Smooth muscle cell (in vitro differentiated cells): Measurements from ENCODE around the gene TRIM73. TPM values are rescaled to one million over a fixed set of nuclear protein-coding genes. Genes with fewer than 3 reads are reported as not detected.
"Not testable (repeated sequence)": the region's sequence is repeated elsewhere in the genome, so short reads cannot be mapped to it uniquely, and the experiment has no call there.

ENCODE experiments used
- DNase-seq: peaks from one replicate; lab custom pipeline; 2025; ENCODE audit not compliant: unreplicated experiment; lab: John Stamatoyannopoulos, UW
- H2AFZ ChIP-seq: fragments of 200-600 bp; sonication (generic); 2 replicates; pipeline ENCODE4 v1.6.0; 2016; ENCODE audit warnings: antibody characterized with exemption, low read depth, mild to moderate bottlenecking
- H3F3A ChIP-seq: fragments of 200-600 bp; sonication (generic); 2 replicates; pipeline ENCODE4 v1.6.0; 2017; ENCODE audit warnings: antibody characterized with exemption, low read depth
- H3K27ac ChIP-seq: fragments of 200-600 bp; sonication (generic); 2 replicates; pipeline ENCODE4 v1.5.1; 2016; ENCODE audit warnings: low read depth, mild to moderate bottlenecking
- H3K27me3 ChIP-seq: fragments of 200-600 bp; sonication (generic); 2 replicates; pipeline ENCODE4 v1.6.1; 2016; ENCODE audit warnings: low read depth, mild to moderate bottlenecking
- H3K36me3 ChIP-seq: fragments of 200-600 bp; sonication (generic); 2 replicates; pipeline ENCODE4 v1.5.1; 2016; ENCODE audit warnings: low read depth
- H3K4me1 ChIP-seq: fragments of 200-600 bp; sonication (generic); 2 replicates; pipeline ENCODE4 v1.5.1; 2016; ENCODE audit warnings: low read depth
- H3K4me2 ChIP-seq: fragments of 200-600 bp; sonication (generic); 2 replicates; pipeline ENCODE4 v1.6.0; 2016; ENCODE audit warnings: mild to moderate bottlenecking
- H3K4me3 ChIP-seq: fragments of 200-600 bp; sonication (generic); 2 replicates; pipeline ENCODE4 v1.5.1; 2016; ENCODE audit warnings: mild to moderate bottlenecking
- H3K79me2 ChIP-seq: fragments of 200-600 bp; sonication (generic); 2 replicates; pipeline ENCODE4 v1.6.0; 2016; ENCODE audit warnings: low read depth, mild to moderate bottlenecking
- H3K9ac ChIP-seq: fragments of 200-600 bp; sonication (generic); 2 replicates; pipeline ENCODE4 v1.6.0; 2016; ENCODE audit warnings: low read depth
- H3K9me3 ChIP-seq: fragments of 200-600 bp; sonication (generic); replicated peaks from 2 replicates; pipeline ENCODE4 v1.5.1; 2016; ENCODE audit warnings: low read depth
- H4K20me1 ChIP-seq: fragments of 200-600 bp; sonication (generic); 2 replicates; pipeline ENCODE4 v1.6.0; 2016; ENCODE audit warnings: low read depth
- WGBS: methylation state at CpG from one replicate; pipeline ENCODE4 v1.1.7; 2016; ENCODE audit warnings: low lambda C conversion rate; 5-methylcytosine and 5-hydroxymethylcytosine counted together
- polyA plus RNA-seq: library from polyadenylated mRNA; unstranded; fragments of >200 nt; fragmentation: Nextera tagmentation; extraction: Ambion mirVana; gene quantifications from 2 replicates; pipeline ENCODE4 v1.2.1, GENCODE V29; 2016
- total RNA-seq: library from RNA; depleted of rRNA; stranded (reverse); fragments of >200 nt; gene quantifications from 2 replicates; pipeline ENCODE4 v1.2.3, GENCODE V29; 2014

The TRIM73 gene
- total and polyA plus RNA-seq, 2 experiments from 2014 or later, result 1.6 to 22.4 TPM

GRCh38 chr7:75410823-75411173 lies 15.4 kb downstream of the TRIM73 start:
- DNase-seq, H3K4me1 ChIP-seq, H3K4me3 ChIP-seq, H3F3A ChIP-seq, H3K79me2 ChIP-seq, H4K20me1 ChIP-seq, H3K36me3 ChIP-seq, H3K9me3 ChIP-seq, H3K4me2 ChIP-seq, H3K27ac ChIP-seq, H3K9ac ChIP-seq, H3K27me3 ChIP-seq, H2AFZ ChIP-seq: not testable (repeated sequence)
- WGBS, result no CpG with 5 or more reads among the region's 13 CpGs

- not testable (repeated sequence) for DNase-seq, H2AFZ ChIP-seq, H3K4me1 ChIP-seq, H3K36me3 ChIP-seq, H4K20me1 ChIP-seq, H3K9ac ChIP-seq, H3K4me2 ChIP-seq, H3K27ac ChIP-seq, H3K79me2 ChIP-seq, H3F3A ChIP-seq, H3K27me3 ChIP-seq, H3K9me3 ChIP-seq, H3K4me3 ChIP-seq
- WGBS, result 98% methylated on average over 4 of the region's 6 CpGs
These were observed 18.8 kb downstream of the TRIM73 start for GRCh38 chr7:75414204-75414603.

- 90% methylated on average over 11 of the region's 13 CpGs for WGBS
- H3K4me1 ChIP-seq, H3K4me3 ChIP-seq, DNase-seq, H3K4me2 ChIP-seq, H3K36me3 ChIP-seq, H3K27me3 ChIP-seq, H3K27ac ChIP-seq, H3K9ac ChIP-seq, H3K9me3 ChIP-seq, H2AFZ ChIP-seq, H3F3A ChIP-seq, H4K20me1 ChIP-seq, H3K79me2 ChIP-seq: not testable (repeated sequence)
These were observed 19.4 kb downstream of the TRIM73 start for GRCh38 chr7:75414708-75415427.

GRCh38 chr7:75415428-75415817 lies 20.0 kb downstream of the TRIM73 start:
- DNase-seq, H4K20me1 ChIP-seq, H3F3A ChIP-seq, H3K4me3 ChIP-seq, H3K27ac ChIP-seq, H3K9ac ChIP-seq, H3K4me2 ChIP-seq, H3K36me3 ChIP-seq, H2AFZ ChIP-seq, H3K79me2 ChIP-seq, H3K4me1 ChIP-seq, H3K9me3 ChIP-seq, H3K27me3 ChIP-seq: not testable (repeated sequence)
- 98% methylated on average over 11 of the region's 11 CpGs for WGBS

GRCh38 chr7:75415829-75416373 lies 20.5 kb downstream of the TRIM73 start:
- H3K4me1 ChIP-seq, H3F3A ChIP-seq, H2AFZ ChIP-seq, H3K4me2 ChIP-seq, H3K27ac ChIP-seq, H3K9me3 ChIP-seq, H3K27me3 ChIP-seq, DNase-seq, H3K4me3 ChIP-seq, H3K9ac ChIP-seq, H3K36me3 ChIP-seq, H3K79me2 ChIP-seq: not testable (repeated sequence)
- WGBS, result 98% methylated on average over 18 of the region's 27 CpGs
- H4K20me1 ChIP-seq, result peaks cover 11% of the 10 kb centered on the region

GRCh38 chr7:75416787-75417186 lies 21.4 kb downstream of the TRIM73 start:
- H2AFZ ChIP-seq, H3K27ac ChIP-seq, H3K9me3 ChIP-seq, H3K27me3 ChIP-seq, H3K9ac ChIP-seq, H3K79me2 ChIP-seq, H3K4me1 ChIP-seq, H3F3A ChIP-seq, H3K4me2 ChIP-seq, DNase-seq, H3K36me3 ChIP-seq, H3K4me3 ChIP-seq: not testable (repeated sequence)
- WGBS, result 94% methylated on average over 8 of the region's 9 CpGs
- peaks cover 16% of the 10 kb centered on the region for H4K20me1 ChIP-seq

GRCh38 chr7:75418292-75418858 lies 22.9 kb downstream of the TRIM73 start:
- H4K20me1 ChIP-seq, result peaks cover 16% of the 10 kb centered on the region
- H3K9ac ChIP-seq, H3K4me1 ChIP-seq, H2AFZ ChIP-seq, H3K4me3 ChIP-seq, H3F3A ChIP-seq, DNase-seq, H3K27me3 ChIP-seq, H3K4me2 ChIP-seq, H3K79me2 ChIP-seq, H3K9me3 ChIP-seq, H3K36me3 ChIP-seq, H3K27ac ChIP-seq: not testable (repeated sequence)
- WGBS, result 96% methylated on average over 16 of the region's 20 CpGs

- H3K27ac ChIP-seq, H3K4me2 ChIP-seq, H3K4me3 ChIP-seq, H3K4me1 ChIP-seq, H3K36me3 ChIP-seq, DNase-seq, H3K9ac ChIP-seq, H3K9me3 ChIP-seq, H3K79me2 ChIP-seq, H3K27me3 ChIP-seq, H3F3A ChIP-seq, H2AFZ ChIP-seq: not testable (repeated sequence)
- 96% methylated on average over 12 of the region's 13 CpGs for WGBS
- H4K20me1 ChIP-seq, result peaks cover 16% of the 10 kb centered on the region
These were observed 23.8 kb downstream of the TRIM73 start for GRCh38 chr7:75419210-75419609.
